Right forelimb (tissue), 1 donor: ENCODE results near the gene BCL2L11.

ENCODE experiments used
- DNase-seq: peaks from one replicate; pipeline ENCODE4 v3.0.0-alpha.2; 2018

Gene BCL2L11

DNA sequence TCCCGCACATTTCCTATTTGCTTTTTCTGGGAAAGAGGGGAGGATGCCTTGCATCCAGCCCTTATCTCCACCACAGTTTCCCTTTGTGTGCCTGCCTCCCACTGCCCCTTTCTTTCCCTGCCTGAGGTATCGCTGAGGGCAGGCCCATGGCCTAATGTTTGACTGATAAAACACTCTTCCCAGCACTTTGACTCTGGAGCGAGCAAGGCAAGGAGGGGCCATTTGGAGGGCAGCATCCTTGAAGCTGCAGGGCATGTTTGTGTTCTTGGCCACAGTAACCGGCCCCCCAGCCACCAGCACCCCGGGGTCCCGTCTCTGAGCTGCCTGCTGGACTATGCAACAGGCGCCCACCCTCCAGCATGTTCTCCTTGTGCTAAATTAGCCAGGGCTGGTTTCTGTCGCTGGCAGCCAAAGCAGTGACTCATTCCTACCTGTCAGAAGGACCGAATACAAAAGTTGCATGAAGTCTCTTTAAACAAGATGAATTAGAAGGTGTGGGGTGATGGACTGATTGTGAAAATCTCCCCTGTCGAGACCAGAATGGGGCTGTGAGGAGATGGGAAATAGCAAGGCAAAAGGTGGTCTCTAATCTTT, 50.7 kb downstream of the BCL2L11 start:
- DNase-seq, result no peak

GRCh38 chr2:111172666-111173065, 52.0 kb downstream of the BCL2L11 start:
- DNase-seq, result no peak

DNA sequence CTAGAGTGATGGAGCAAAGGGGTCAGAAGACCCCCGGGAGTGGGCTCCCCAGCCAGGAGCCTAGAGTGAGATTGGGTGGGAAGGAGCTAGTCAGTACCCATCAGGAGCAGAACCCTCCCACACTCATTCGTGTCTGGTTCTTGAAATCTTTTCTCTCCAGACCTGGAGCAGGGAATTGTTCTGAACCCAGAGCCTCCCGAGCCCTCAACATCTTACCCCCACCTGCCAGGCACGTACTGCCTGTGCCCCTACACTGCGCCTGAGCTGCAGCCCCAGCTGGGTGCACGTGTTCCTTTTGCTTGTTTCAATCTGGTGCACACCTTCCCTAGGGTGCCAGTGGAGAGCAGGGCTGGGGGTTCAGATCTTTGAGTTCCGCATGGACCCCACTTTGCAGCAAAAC, 52.6 kb downstream of the BCL2L11 start:
- no peak for DNase-seq

GRCh38 chr2:111173856-111174255, 53.1 kb downstream of the BCL2L11 start:
- no peak for DNase-seq

DNA sequence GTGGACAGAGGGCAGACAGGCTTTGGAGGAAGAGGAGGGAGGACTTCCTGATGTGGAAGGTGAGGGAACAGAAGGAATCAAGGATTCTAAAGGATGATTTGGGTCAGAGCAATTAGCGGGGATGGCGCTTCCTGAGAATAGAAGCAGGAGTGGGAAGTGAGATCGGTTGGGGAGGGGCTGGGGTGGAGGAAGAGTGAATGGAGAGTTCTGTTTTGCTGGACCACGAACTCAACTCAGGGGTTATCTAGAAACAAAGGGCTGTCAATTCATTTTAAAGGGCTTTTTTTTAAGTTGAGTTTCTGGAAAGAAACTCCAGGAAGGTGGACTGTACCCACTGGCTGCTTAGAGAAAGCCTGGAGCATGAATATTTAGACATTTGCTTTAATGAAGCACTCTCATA, 54.9 kb downstream of the BCL2L11 start:
- DNase-seq, result no peak

DNA sequence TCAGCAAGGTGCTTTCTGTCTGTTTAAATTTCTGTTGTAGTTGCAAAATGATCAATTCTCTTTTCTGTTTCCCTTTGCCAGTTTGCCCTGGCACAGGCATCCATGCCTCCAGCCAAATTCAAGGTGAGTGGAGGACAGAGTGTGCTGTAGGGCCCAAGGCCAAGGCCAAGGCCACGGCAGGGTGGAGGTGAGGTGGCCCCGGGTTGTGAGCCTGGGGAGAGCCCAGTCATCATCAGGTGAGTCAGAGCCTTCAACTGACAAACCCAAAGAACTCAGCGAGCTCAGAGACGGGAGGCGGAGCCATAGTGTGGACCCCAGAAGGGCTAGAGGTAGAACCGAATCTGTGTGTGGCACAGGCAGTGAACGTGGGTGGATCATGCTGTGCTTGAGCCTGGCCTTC, 55.7 kb downstream of the BCL2L11 start:
- DNase-seq, result no peak

GRCh38 chr2:111176867-111177266, 56.2 kb downstream of the BCL2L11 start:
- DNase-seq, result no peak

GRCh38 chr2:111178296-111178695, 57.6 kb downstream of the BCL2L11 start:
- no peak for DNase-seq

DNA sequence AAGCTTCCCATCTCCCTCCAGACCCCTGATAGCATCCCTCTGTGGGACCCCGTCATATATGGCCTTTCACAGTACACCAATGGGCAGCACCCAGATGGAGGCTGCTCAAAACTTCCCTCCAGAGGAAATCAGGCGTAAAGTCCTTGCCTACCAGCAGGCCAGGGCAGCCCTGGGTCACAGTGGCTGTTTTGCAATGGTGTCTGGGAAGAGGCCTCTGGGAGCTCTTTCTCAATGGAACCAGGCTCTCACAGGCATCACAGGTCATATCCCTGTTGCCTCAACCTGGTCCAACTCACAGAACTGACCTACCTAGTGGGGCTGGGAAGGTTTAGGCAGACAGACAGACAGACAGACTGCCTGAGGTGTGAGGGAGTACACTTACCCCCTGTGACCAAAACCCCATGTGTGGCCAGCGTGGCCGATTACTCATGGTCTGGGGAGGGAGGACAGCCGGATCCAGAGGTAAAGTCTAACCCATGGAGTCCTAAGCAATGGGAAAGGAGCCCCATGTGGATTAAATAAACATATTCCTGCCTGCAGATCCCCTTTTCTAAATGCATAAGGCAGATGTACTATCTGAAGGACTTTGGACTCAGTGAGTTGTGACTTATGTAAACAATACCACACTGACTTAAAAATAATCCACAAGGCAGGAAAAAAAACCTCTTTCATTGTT, 58.2 kb downstream of the BCL2L11 start:
- no peak for DNase-seq

- no peak for DNase-seq
Observed at GRCh38 chr2:111182121-111182520, 61.4 kb downstream of the BCL2L11 start.

- DNase-seq, result no peak
Observed at GRCh38 chr2:111182740-111183139, 62.0 kb downstream of the BCL2L11 start.

GRCh38 chr2:111184725-111185310, 64.1 kb downstream of the BCL2L11 start:
- no peak for DNase-seq

GRCh38 chr2:111185361-111186022, 64.8 kb downstream of the BCL2L11 start:
- DNase-seq, result no peak

- DNase-seq, result no peak
Observed at GRCh38 chr2:111186121-111186715, 65.5 kb downstream of the BCL2L11 start.

DNA sequence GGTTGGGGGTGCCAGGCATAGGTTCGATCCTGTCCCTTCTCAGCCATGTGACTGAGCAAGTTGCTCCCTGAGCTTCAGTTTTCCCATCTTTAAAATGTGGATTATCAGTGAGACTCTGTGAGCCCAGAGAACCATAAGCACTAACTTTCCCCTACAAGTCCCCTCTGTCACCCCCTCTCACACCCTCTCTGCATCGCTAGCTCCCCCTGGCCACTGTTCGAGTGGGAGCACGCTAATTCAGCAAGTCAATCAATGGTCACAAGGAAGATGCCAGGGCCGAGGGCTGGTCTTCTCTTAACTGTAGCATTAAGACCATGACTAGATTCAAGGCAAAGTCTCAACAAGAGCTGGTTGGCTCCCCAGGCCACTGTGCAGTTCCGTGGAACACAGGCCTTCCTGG, 66.2 kb downstream of the BCL2L11 start:
- no peak for DNase-seq

DNA sequence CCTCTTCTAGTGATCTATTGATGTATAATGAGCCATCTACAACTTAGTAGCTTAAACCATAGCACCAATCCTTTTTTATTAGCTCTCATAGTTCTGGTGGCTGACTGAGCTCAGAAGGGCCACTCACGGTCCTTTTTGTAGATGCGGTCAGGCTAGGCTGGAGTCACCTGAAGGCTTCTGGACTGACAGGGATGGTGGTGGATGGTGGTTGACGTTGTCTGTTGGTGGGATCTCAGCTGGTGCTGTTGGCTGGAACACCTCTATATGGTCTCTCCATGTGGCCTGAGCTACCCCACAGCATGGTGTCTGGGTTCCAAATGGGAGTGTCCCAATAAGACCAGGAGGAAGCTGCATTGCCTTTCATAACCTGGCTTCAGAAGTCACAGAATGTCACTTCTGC, 68.0 kb downstream of the BCL2L11 start:
- DNase-seq, result no peak

DNA sequence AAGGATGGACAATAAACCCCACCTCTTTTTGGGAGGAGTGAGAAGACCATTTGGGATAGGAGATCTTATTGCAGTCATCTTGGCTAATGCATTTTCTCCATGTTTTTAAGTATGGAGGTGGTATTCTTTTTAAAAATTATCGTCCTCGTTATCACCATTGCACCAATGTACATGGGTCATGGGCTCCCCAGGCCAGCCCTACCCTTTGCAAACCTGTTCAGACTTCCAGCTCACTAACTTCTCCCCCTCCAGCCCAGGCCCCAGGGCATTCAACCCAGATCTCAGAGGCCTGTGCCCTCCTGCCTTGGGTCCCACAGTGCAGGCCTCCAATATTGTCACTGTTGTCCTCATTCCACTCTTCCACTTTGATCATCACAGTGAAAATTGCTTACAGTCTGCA, 68.4 kb downstream of the BCL2L11 start:
- no peak for DNase-seq

GRCh38 chr2:111190816-111191540, 70.3 kb downstream of the BCL2L11 start:
- DNase-seq, result no peak

DNA sequence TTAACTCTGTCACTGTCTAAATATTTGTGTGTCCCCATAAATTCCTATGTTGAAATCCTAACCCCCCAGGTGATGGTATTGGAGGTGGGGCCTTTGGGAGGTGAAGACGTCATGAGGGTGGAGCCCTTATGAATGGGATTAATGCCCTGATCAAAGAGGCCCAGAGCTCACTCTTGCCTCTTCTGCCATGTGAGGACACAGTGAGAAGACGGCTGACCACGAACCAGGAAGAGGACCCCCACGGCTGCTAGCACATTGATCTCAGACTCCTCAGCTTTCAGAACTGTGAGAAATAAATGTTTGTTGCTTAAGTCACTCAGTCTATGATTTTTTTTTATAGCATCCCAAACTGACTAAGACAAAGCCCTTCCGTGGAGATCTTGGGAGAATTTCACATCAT, 71.2 kb downstream of the BCL2L11 start:
- no peak for DNase-seq

DNA sequence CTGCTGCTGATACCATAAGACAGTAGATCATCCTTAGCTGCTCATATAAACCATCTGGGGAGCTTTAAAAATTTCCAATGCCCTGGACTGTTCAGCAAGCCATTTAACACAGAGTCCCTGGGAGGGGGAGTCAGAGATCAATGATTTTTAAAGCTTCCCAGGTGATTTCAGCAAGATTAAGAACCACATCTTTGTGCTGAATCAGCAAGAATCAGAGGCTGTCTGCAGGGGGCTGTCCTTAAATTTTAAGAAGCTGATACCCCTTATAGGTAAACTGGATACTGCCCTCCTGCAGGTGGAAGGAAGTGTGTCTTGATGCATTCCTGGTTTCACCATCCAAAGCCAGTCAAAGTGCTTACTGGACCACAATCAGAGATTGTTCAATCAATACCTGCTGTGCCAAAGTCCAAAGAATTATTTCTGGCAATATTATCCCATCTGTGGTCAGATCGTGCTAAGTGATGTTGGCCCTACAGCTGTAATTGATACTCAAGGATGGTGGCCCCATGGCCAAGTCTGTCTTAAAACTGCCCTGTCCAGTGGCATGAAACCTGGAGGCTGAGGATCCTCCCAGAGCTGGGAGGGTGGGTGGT, 72.2 kb downstream of the BCL2L11 start:
- DNase-seq, result no peak

GRCh38 chr2:111194835-111195621, 74.3 kb downstream of the BCL2L11 start:
- no peak for DNase-seq

DNA sequence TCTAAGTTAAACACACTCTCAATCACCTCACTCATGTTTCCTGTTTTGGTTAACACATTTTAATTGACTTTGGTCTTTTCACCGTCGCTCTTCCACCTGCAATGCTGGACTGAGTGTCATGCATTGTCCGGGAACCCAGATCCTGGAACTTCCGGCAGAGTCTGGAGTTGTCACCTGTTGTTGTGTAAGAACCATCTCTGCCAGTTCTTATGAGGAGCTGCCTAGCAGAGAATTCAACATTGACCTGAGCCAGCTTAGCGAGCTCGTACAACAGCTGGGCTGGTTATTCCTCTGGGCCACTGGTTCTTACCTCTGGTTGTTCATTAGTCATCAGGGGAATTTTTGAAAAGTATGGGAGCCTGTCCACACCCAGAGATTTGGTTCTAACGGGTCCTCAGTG, 75.7 kb downstream of the BCL2L11 start:
- DNase-seq, result no peak
